NCI-H510A treated with DMSO at 0.1 percent for 48 hours (cell line): Measurements from ENCODE around the gene MYEOV.

Experiments used
- DNase-seq: peaks from one replicate; lab custom pipeline; 2025; lab: John Stamatoyannopoulos, UW

MYEOV gene

DNA sequence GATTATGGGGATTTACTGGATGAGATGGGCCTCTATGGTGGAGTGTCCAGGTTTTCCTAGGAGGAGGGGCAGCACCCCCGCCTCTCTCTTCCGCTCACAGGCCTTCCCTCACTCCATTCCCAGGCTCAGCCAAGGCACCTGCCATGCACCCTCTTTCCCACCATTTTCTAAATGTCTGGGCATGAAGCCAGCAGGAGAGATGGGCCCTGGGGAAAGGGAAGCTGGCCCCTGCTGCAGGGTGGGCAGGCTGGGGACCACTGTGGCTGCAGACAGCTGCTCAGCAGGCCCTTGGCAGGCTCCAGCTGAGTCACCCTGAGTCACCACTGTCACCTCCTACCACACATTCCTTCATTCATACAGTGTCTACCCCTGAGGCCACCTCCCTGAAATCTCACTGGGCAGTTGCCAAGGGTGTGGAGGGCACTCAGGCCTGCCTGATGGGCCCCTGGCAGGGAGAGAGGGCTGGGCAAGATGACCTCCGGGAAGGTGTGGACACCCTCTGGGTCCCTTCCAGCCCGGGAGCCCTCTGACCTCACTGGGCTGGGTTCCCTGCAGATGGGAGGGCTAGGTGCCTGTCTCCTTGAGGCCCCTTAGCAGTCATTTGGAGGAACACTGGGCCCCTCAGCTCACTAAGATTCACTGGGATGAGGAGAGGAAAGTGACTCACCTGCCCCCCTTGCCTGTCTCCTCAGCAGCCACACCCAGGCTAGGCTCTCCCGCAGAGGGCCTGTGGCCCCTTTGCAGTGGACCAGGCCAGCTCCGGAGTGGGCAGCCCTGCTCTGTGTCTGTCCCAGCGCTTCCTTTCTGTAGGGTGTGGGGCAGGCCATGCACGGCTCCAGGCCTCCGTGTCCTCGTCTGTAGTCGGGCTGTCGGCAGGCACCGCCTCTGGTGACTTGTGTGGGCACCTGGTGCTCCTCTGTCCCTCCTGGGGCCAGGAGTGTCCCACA lies 7.8 kb downstream of the MYEOV start:
- DNase-seq, result no peak

DNA sequence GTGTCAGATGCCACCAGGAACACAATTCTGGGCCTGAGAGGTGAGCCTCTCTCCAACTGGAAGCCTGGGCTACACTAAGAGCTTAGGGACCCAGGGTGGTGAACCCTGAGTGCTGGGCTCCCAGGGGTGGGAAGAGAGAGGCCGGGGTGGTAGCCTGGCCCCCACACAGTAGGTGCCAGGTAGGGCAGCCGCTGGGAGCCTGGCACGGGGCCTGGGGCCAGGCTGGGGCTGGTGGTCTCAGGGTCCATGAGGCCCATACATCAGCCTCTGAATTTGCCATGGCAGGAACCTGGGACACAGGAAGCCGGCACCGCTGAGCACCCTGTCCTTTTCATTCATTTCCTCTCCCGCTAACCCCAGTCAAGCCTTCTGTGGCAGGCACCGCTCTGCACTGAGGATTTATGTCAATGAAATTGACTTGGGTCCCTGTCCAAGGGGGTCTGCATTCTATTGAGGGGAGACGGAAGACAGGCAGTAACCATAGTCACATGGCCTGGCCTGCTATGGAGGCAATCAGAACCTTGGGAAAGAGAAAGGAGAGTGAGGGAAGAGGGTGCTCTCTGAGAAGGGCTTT lies 8.6 kb downstream of the MYEOV start:
- no peak for DNase-seq

DNA sequence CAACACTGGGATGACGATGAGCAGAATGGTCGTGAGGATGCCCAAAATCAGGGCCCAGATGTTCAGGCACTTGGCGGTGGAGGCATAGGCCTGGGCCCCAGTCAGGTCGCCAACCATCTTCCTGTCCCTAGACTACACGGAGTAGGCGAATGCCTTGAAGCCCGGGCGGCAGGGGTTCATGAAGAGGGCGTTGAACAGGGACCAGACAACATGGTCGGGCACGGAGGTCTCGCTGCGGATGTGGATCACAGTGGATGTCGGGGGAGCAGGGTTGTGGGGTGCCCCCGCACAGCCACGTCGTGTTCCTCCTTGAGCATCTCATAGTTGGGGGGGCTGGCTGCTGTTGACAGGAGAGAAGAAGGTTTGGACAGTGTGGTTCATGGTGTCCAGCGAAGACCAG lies 9.5 kb downstream of the MYEOV start:
- DNase-seq, result no peak

DNA sequence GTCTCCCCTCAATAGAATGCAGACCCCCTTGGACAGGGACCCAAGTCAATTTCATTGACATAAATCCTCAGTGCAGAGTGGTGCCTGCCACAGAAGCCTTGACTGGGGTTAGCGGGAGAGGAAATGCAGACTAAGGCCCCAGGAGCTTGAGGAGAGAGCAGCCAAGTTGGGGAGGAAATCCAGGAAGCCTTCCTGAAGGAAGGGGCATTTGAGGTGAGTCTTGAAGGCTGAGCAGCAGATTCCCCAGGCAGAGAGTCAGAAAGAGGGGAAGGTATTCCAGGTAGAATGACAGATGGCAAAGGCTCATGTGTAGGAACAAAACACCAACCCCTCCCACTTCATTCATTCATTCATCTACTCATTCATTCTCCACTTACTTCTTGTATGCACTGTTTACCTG lies 10.3 kb downstream of the MYEOV start:
- DNase-seq, result no peak

DNA sequence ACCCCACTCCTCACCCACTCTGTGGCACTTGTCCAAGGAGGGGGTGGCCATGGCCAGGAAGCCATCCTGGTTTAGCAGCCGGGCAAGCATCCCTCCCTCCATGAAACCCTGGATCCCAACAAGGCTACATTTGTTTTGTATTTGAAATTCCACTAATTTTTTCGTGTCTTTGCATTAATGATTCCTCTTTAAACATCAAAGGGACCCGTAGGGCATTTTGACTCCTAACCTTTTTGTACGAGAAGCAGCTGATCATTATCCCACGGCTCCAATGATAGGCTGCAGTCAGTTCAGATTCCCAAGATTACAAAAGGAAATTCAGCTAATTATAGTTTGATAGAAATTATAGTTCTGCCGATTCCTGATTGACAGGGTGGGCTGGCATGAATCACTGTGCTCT lies 10.7 kb downstream of the MYEOV start:
- no peak for DNase-seq

DNA sequence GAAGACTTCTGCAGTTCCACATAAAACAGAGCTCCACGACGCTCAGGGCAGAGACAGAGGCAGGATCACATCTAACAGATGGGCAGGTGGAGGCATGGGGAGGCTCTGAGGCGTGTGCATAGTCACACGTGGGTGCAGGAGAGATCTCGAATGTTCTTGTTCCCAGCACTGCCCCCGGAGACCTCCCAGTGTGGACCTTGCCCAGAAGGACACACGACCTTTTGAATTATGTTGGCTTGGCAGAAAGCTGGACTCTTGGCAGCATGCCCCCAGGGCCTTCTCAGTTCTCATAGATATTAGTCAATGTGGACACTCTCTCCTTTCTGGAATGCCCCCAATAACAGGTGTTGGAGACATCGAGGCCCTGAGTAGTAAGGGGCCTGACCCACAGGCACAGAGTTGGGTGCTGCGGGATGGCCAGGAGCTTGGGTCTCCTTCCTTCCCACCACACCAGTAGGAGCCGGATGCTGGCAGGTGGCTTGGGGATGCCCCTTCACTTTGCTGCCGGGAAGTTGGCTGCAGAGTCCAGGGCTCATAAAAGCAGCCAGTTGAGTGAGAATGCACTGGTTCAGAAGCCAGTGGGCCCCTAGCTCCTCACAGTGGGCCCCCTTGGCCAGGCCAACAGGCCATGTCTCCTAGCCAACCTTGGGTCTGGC lies 12.1 kb downstream of the MYEOV start:
- no peak for DNase-seq

DNA sequence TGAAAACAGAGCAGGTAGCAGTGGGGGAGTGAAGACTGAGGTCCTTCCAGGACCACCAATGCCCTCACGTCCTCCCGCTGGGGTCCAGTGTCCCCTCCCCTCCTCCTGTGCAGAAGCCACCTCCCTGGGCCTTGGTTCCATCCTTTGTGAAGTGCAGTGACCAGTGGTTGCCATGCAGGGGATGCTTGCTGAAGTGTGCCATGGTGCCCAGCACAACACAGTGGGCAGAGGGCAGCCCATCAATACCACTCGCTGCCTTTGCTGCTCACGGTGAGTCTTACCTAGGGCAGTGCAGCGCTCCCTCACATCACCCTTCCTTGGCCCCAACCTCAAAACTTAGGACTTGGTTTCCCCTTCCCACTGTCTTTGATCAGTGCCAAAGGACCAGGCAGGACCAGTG lies 12.9 kb downstream of the MYEOV start:
- no peak for DNase-seq

DNA sequence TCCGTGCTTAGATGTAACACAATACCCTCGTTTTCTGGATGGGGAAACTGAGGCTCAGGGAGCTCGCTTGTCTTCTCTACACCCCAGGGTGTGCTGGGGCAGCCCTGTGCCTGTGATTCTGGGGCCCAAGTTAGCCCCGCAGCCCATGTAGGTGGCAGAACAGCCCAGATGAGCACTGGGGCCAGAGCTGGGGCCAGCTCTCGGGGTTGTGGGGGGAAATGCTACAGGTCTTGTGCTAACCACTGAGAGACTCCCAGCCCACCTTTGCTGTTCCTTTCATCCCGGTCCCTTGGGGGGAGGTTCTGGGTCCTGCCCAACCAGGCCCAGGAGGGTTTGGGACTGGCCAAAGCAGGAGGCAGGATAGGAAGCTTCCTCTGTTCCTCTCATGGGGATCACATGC lies 13.5 kb downstream of the MYEOV start:
- no peak for DNase-seq

DNA sequence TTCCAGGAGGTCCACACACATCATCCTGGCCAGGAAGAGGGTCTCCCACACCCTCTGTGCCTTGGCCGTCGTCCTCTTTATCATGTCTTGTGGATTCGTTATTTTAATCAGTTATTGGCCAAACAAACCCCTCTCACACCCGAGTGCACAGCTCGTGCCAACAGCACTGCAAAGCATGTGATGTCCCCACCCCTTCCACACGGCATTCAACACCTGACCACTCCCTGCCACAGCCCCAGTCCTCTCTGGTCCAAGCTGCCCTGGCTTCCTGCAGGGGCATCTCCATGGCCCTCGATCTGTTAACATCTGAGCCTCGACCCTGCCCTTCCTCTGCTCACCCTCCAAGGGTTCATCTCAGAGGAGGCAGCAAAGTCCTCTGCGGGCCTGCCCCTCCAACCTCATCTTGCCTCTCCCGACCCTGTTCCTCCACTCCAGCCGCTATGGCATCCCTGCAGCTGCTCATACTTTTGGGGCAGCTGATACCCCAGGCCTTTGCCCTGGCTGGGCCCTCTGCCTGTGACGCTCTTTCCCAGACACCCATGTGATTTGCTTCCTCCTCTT lies 14.0 kb downstream of the MYEOV start:
- DNase-seq, result no peak

DNA sequence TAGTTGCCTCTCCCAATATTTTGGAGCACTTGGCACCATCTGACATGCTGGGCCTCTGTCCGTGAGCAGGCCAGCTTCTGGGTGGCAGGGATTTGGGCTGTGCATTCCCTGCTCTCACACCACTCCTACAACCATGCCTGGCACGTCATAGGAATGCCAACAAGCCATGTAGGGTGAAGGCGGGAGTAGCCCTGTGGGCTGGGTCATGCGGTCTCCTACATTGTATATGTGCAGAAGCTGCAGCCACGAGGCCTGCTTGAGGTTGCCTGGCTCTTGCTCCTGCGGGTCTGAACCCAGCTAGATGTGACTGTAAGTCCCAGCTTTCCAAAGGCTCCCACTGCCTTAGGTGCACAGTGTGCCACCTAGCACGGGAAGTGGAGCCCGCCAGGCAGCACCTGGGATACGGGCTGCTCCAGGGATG lies 14.5 kb downstream of the MYEOV start:
- no peak for DNase-seq

DNA sequence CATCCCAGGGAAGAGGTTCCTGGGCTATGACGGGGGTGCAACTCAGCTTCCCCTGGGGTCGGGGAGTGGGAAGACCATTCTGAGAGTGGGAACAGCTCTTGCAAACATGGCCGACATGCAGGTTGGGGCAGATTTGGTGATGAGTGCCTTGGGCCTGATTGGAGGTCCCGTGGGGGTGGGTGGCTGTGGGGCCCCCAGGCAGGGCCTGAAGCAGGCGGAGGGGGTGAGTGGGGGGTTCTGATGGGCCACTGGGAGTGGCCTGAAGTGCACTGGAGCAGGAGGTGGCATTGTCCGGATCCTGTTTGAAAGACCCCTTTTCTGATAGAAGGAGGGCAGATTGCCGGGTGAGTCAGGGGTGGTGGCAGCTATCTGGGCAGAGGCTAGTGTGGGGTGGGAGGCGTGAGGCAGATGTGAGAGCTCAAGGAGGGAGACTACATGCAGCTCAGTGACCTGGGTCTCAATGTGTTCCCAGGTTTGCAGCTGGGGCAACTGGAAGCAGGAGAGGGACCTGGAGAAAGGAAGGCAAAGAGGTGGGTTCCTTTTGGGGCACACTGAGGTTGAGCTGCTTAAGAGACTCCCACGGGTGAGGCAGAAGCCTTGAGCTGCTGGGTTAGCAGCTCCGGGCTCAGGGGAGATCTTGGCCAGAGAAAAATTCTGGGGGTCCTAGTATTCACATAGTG lies 15.1 kb downstream of the MYEOV start:
- no peak for DNase-seq

DNA sequence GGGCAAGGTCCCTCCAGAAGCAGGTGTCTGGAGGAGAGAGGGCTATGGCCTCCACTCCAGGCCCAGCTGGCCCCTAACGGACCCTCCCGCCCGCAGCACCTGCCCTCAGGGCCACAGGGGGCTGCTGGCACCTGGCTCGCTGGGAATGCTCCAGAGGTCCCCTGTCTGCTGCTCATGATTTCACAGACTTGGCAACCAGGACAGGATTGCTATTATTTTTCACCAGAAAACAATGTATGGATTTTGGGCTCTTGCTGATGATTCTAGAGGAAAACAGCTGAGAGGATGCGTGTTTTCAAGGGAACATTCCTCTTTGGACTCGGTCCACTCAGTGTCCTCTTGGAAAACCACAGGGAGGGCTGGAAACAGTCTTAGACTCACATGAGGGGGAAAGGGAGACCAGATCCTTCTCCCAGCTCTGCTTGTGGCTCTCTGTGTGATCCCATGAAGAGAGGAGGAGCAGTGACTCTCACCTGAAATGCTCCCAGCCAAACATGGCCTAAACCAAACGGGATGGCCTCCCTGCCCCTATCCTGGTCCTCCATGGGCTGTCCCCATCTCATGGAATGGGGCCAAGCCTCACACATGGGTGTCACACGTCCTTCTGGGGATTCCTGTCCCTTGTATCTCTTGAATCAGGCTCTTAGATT lies 15.8 kb downstream of the MYEOV start:
- no peak for DNase-seq

DNA sequence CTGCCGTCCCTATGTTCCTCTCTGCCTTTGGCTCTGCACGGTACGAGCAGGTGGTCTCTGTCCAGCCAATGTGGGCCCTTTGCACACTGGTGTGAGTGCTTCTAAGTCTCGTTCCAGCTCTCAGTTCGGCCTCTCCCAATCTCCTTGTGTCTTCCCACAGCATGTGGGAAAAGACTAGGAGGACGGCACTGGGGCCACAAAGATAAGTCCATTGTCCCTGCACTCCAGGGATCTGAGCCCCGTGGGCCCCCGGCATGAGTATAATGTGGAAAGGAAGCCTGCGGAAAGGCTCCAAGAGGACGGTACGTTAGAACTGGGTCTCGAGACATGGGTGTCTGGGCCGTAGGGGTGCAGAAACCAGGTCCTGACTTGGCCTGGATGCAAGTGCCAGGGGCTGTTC lies 16.4 kb downstream of the MYEOV start:
- DNase-seq, result no peak

DNA sequence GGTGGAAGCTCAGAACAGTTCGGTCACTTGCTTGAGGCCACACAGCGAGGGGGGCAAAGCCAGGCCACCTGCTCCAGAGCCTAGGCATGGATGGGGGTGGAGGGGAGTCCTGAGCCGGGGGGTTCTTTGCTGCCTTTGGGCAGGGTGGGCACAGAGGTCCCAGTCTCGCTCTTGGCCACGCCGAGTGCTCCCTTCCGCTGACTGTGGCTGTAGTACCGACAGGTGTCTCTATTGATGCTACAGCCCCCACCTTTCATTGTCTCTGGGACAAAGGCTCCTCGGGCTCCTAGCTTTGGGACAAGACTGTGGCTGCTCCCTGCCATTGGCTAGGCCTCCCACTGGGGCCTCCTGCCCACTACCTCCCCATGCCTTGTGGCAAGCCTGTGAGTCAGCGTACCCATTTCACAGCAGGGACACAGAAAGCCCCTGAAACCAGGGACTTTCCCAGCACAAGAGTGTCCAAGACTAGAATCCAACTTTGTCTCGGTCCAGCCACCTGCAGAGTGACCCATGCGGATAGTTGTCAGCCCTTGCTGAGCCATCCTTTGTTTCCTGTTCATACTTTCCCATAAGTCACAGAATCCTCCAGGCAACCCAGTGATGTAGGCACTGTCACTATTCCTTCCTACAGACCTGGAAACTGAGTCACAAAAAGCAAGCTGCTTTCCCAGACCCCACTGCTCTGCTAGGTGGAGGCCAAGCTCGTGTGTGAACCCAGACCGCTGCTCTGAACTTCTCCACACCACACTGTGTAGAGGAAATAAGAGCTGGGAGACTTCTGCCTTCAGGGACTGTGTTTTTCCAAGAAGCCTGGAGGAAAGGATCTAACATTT lies 17.2 kb downstream of the MYEOV start:
- DNase-seq, result no peak

DNA sequence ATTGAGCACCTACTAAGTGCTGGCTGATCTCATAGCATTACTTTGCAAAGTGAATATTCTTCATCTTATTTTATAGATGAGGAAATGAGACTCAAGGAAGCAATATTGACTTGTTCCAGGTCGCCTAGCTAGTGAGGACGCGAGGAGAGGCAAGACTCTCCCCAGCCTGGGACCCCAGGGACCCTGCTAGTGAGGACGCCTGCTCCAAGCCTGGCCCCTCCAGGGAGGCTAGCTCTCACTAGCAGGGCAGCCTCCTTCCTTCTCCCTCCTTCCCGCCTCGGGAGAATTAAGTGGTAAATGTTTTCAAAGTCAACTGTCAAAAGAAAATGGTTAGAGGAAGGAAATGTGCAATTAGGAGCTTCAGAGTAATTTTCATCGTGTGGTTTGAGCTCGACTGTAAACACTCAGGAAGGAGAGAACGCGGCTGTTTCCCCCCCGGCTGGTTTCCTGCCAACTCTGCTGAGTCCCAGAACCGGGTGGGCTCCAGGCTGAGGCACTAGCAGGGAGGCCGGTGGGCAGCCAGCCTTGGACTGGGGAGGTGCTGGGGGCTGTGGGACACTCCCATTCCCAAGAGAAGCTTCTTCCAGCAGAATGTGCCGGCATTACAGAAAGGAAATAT lies 17.9 kb downstream of the MYEOV start:
- no peak for DNase-seq

DNA sequence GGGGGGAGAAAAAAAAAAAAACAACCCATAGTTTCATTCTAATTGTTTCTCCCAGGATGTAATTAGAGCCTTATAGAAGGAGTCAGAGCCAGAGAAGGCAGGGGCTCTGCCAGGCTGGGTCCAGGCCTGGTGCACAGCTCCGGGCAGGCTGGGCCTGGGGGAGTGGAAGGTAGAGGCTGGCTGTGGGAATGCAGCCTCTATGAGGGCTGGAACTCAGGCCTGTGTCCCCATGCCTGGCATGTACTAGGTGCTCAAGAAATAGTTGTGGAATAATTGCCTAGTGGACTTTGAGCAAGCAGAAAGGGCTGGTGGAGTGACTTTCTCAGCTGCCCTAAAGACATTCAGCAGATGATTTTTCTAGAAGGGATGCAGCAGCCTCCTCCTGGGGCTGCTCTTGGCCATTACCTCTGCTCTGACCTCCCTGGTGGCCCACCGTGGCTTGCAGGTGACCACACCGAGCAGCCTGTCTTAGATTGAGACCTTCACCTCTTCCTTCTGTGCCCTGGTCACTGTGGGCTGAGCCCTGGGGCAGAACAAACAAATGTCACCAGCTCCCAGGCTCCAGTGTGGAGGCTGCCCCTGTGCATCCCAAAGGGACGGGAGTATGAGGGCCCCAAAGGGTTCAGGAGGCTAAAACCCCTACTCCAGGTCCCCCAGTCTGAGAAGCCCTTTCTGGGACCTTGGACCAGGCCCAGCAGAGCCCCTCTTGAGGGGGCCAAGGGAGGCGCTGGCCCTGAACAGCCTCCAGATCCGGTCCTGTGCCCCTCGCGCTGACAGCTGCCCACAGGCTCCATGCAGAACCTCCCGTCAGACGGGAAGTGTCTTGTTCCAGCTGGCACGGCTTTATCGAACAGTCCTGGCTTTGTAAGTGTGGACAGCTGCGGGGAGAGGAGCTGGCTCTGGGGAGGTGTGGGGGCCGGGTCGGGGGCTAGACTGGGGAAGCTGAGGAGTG lies 18.8 kb downstream of the MYEOV start:
- DNase-seq, result no peak

DNA sequence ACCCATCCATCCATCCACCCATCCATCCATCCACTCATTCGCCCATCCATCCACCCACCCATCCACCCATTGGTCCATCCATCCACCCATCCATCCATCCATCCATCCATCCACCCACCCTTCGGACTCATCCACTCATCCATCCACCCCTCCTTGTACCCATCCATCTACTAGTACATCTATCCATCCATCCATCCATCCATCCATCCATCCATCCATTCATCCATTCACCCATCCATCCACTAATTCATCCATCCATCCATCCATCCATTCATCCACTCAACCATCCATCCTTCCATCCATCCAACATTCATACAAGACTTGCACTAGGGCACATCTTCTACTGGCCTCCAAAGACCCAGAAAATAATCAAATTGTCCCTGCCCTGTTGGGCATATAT lies 20.0 kb downstream of the MYEOV start:
- no peak for DNase-seq

DNA sequence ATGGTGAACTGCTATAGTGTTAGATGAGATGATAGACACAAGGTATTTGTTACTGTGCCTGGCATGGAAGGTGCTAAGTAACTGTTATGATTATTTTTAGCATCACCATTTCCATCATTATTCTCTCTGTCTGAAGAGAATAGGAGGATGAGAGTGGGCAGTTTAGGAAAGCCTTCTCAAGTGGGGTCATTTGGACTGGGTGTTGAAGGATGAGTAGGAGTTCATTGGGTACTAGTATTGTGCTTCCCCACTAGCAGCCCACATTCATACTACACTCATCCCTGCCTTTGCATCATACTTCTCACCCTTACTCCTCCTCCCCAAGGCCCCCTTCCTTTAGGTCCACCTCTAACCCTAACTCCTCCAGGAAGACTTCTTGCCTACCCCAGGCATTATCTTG lies 20.6 kb downstream of the MYEOV start:
- DNase-seq, result no peak

DNA sequence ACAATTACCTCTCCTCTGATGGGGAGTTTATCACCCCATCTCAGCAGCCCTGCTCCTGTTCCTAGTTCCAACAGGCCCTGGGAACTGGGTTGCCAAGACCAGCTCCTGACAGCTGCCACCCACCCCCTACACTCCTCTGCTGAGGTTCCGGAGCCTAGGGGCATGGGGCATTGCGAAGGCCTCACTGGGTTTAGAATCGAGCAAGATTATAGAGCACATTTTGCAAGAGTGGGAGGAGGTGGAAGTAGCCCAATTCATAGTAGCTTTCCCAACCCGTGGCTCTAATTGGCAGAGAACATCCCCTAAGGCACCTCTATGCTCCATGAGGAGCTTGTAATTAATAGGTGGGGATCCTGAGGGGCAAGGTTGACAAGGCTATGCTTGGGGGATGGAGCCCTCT lies 23.0 kb downstream of the MYEOV start:
- no peak for DNase-seq
